ENCODE measurements around the gene FGR. TPM values are rescaled to one million over a fixed set of nuclear protein-coding genes. Genes with fewer than 3 reads are reported as not detected.

Gene FGR
- total RNA-seq, 2 donors from 2014 or later, result 1.2 TPM; not detected in 1

DNA sequence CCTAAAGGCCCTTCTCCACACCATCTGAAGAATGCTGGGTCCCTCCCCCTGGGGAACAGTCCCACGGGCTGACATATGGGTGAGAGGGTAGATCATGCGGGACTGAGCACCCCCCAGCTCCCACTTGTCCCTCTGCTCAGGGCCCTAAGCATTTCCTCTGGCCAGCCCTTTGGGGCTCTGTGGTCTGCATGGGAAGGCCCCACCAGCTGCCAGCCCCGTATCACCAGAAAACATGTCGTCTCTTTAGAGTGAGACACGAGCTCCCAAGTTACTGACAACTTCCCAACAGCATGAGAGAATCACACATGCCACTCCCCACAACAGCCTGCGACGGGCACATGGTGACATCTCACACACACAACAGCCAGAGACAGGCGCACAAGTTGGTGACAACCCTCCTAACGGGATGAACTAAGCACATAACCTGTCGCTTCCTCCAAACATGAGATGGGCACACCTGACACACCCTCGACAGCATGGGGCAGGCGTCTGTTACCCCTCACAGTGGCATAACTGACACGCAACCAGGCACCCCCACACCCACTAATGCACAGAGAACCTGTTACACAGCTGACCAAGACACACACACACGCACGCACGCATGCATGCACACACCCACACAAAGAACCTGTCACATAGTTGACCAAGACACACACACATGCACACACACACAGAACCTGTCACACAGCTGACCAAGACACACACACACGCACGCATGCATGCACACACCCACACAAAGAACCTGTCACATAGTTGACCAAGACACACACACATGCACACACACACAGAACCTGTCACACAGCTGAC lies 72.2 kb downstream of the FGR start:
- ATAC-seq (replicated peaks), result no peak
- H3K36me3 Mint-ChIP-seq (ENCODE audit: low read depth), result no peaks in the 10 kb centered on the region
- no peaks in the 10 kb centered on the region for H3K9me3 Mint-ChIP-seq
- H3K27me3 Mint-ChIP-seq, result no peaks in the 10 kb centered on the region
- peaks cover 14% of the 10 kb centered on the region for H3K4me1 Mint-ChIP-seq
- no peak overlapping the region for H3K27ac Mint-ChIP-seq
- H3K4me3 Mint-ChIP-seq, result no peak overlapping the region

Other genes starting within 250 kb of the FGR start
- under 1 TPM; 0.26 to 0.42 TPM for gene GPR3, start 242.6 kb downstream of the FGR start, total RNA-seq
- gene WASF2, start 145.0 kb downstream of the FGR start, total RNA-seq, result 100 to 1,000 TPM in 1 of 2 donors, 10 to 100 TPM in 1; 85.7 to 125 TPM
- 10 to 100 TPM; 13.3 to 22.3 TPM for gene AHDC1, start 31.0 kb downstream of the FGR start, total RNA-seq
- gene IFI6, start 37.0 kb upstream of the FGR start, total RNA-seq, result 10 to 100 TPM; 32.3 to 43.7 TPM
- 1 to 10 TPM; 6.4 to 8.4 TPM for gene FAM76A, start 90.8 kb upstream of the FGR start, total RNA-seq
- 10 to 100 TPM; 39.1 to 50.7 TPM for gene STX12, start 138.0 kb upstream of the FGR start, total RNA-seq
- 10 to 100 TPM; 41.0 to 57.9 TPM for gene PPP1R8, start 195.6 kb upstream of the FGR start, total RNA-seq
- gene THEMIS2, start 237.4 kb upstream of the FGR start, total RNA-seq, result 10 to 100 TPM; 32.0 to 62.8 TPM

All from activated T-helper 17 cell treated with anti-CD3 and anti-CD28 coated beads, Interleukin-2, amount 50 U/mL, for 72 hours (primary cell).